ENCODE results near the gene PSEN1. TPM values are rescaled to one million over a fixed set of nuclear protein-coding genes. Genes with fewer than 3 reads are reported as not detected.
"Not testable (repeated sequence)": the region's sequence is repeated elsewhere in the genome, so short reads cannot be mapped to it uniquely, and the experiment has no call there.

Gene PSEN1
- total RNA-seq, 4 donors from 2014 or later, result 101 to 221 (median 135) TPM

DNA sequence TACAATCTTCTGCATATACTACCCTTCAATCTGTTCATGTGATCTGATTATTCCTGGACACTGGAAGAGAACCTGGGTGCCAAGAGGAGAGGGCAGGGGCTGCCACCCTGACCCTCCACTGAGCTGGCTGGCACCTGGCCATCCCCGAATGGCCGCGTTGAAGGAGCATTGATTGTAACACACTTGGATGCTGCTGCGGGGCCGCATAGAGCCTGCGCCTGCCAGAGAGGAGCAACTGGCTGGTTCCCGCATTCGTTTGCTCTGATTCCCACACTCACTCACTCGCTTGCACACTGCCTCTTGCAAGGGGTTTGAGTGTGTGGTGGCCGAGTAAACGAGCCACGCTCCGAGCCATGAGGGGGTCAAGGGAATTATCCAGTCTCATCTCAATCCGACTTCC lies 32.4 kb downstream of the PSEN1 start:
- no peak overlapping the region for H3K4me3 ChIP-seq
- H3K27me3 ChIP-seq, result no peaks in the 10 kb centered on the region
- H3K9me3 ChIP-seq, result no peaks in the 10 kb centered on the region
- no peak for DNase-seq
- H3K36me3 ChIP-seq, result peaks cover 0 to 52% (median 21%) of the 10 kb centered on the region in 4 donors
- no peak for TF ChIP-seq EP300 (IDR thresholded peaks at IDR 0.05; ENCODE audit: low read depth)
- no peak for TF ChIP-seq POLR2A (IDR thresholded peaks at IDR 0.05)
- TF ChIP-seq, protein P1, sequence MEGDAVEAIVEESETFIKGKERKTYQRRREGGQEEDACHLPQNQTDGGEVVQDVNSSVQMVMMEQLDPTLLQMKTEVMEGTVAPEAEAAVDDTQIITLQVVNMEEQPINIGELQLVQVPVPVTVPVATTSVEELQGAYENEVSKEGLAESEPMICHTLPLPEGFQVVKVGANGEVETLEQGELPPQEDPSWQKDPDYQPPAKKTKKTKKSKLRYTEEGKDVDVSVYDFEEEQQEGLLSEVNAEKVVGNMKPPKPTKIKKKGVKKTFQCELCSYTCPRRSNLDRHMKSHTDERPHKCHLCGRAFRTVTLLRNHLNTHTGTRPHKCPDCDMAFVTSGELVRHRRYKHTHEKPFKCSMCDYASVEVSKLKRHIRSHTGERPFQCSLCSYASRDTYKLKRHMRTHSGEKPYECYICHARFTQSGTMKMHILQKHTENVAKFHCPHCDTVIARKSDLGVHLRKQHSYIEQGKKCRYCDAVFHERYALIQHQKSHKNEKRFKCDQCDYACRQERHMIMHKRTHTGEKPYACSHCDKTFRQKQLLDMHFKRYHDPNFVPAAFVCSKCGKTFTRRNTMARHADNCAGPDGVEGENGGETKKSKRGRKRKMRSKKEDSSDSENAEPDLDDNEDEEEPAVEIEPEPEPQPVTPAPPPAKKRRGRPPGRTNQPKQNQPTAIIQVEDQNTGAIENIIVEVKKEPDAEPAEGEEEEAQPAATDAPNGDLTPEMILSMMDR (IDR thresholded peaks at IDR 0.05), result no peak
- TF ChIP-seq POLR2AphosphoS5 (IDR thresholded peaks at IDR 0.05), result no peak
- in situ Hi-C loops (cut with MboI; ENCODE audit: low pct_ligation_motif_present in 1 of 4, low pct_unique_long_range_greater_than_20kb in 1 of 4, low sequenced_read_pairs in 3 of 4), result no loop called here
- H3K27ac ChIP-seq, result no peak overlapping the region
- intact Hi-C loops (cut with DNase I; ENCODE audit: low total_unique reads), result no loop called here
- 92% methylated on average over 14 of the region's 14 CpGs; no CpG with 5 or more reads in 1 of the 2 donors for WGBS, 2 donors (ENCODE audit: low coverage in 1 of 2)
- H3K4me1 ChIP-seq, result peaks cover 0 to 14% (median 4%) of the 10 kb centered on the region in 4 donors

DNA sequence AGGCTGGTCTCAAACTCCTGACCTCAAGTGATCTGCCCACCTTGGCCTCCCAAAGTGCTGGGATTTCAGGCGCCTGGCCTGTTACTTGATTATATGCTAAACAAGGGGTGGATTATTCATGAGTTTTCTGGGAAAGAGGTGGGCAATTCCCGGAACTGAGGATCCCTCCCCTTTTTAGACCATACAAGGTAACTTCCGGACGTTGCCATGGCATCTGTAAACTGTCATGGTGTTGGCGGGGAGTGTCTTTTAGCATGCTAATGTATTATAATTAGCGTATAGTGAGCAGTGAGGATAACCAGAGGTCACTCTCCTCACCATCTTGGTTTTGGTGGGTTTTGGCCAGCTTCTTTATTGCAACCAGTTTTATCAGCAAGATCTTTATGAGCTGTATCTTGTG lies 33.5 kb downstream of the PSEN1 start:
- WGBS, 2 donors (ENCODE audit: low coverage in 1 of 2), result 81 to 96% methylated on average over 4 to 6 of the region's 6 CpGs
- H3K27ac ChIP-seq; H3K4me3 ChIP-seq; in situ Hi-C loops (cut with MboI; ENCODE audit: low pct_ligation_motif_present in 1 of 4, low pct_unique_long_range_greater_than_20kb in 1 of 4, low sequenced_read_pairs in 3 of 4); DNase-seq; H3K27me3 ChIP-seq; H3K9me3 ChIP-seq: not testable (repeated sequence)
- Histone ChIP-seq H3K4me1 (peaks cover 0 to 14% (median 4%) of the 10 kb centered on the region in 4 donors), H3K36me3 (peaks cover 0 to 55% (median 22%) of the 10 kb centered on the region in 4 donors)
- intact Hi-C loops (cut with DNase I; ENCODE audit: low total_unique reads), result loop anchor here (5.0 kb wide), 1 partner anchor 1317 kb away; no protein-coding TSS in a partner anchor

DNA sequence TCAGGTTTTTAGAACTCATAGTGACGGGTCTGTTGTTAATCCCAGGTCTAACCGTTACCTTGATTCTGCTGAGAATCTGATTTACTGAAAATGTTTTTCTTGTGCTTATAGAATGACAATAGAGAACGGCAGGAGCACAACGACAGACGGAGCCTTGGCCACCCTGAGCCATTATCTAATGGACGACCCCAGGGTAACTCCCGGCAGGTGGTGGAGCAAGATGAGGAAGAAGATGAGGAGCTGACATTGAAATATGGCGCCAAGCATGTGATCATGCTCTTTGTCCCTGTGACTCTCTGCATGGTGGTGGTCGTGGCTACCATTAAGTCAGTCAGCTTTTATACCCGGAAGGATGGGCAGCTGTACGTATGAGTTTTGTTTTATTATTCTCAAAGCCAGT lies 34.4 kb downstream of the PSEN1 start:
- peaks cover 0 to 59% (median 26%) of the 10 kb centered on the region in 4 donors for H3K36me3 ChIP-seq
- in situ Hi-C loops (cut with MboI; ENCODE audit: low pct_ligation_motif_present in 1 of 4, low pct_unique_long_range_greater_than_20kb in 1 of 4, low sequenced_read_pairs in 3 of 4), result no loop called here
- intact Hi-C loops (cut with DNase I; ENCODE audit: low total_unique reads), result loop anchor here (5.0 kb wide), 1 partner anchor 1317 kb away; no protein-coding TSS in a partner anchor

DNA sequence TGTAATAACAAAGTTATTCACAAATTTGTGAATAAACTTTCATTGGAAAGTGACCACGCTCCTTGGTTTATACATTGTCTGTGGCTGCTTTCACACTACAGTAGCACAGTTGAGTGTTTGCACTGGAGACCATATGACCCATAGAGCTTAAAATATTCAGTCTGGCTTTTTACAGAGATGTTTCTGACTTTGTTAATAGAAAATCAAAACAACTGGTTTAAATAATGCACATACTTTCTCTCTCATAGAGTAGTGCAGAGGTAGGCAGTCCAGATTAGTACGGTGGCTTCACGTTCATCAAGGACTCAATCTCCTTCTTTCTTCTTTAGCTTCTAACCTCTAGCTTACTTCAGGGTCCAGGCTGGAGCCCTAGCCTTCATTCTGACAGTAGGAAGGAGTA lies 36.2 kb downstream of the PSEN1 start:
- H3K36me3 ChIP-seq, result peaks cover 0 to 66% (median 32%) of the 10 kb centered on the region in 4 donors
- intact Hi-C loops (cut with DNase I; ENCODE audit: low total_unique reads) (loop anchor here (5.0 kb wide), 1 partner anchor 1315 kb away; no protein-coding TSS in a partner anchor), in situ Hi-C loops (cut with MboI; ENCODE audit: low pct_ligation_motif_present in 1 of 4, low pct_unique_long_range_greater_than_20kb in 1 of 4, low sequenced_read_pairs in 3 of 4) (no loop called here)
- WGBS, 2 donors (ENCODE audit: low coverage in 1 of 2), result 86 to 94% methylated on average over 3 of the region's 3 CpGs
- H3K4me1 ChIP-seq, result peaks cover 0 to 5% (median 2%) of the 10 kb centered on the region in 4 donors
- TF ChIP-seq, protein P1 (IDR thresholded peaks at IDR 0.05), result no peak
- TF ChIP-seq POLR2AphosphoS5 (IDR thresholded peaks at IDR 0.05), result no peak
- TF ChIP-seq POLR2A (IDR thresholded peaks at IDR 0.05), result no peak
- no peak for TF ChIP-seq EP300 (IDR thresholded peaks at IDR 0.05; ENCODE audit: low read depth)
- H3K4me3 ChIP-seq, result no peak overlapping the region
- no peaks in the 10 kb centered on the region for H3K9me3 ChIP-seq
- H3K27me3 ChIP-seq, result no peaks in the 10 kb centered on the region
- no peak for DNase-seq
- no peak overlapping the region for H3K27ac ChIP-seq

More for the DNA sequence above, 34.4 kb downstream of the PSEN1 start:
- no peak overlapping the region for H3K4me3 ChIP-seq
- H3K9me3 ChIP-seq, result no peaks in the 10 kb centered on the region
- DNase-seq, result no peak
- TF ChIP-seq EP300 (IDR thresholded peaks at IDR 0.05; ENCODE audit: low read depth) (no peak), POLR2AphosphoS5 (IDR thresholded peaks at IDR 0.05) (no peak), POLR2A (IDR thresholded peaks at IDR 0.05) (no peak)
- TF ChIP-seq, protein P1 (IDR thresholded peaks at IDR 0.05), result no peak
- no peak overlapping the region for H3K27ac ChIP-seq
- 90% methylated on average over 6 to 11 of the region's 11 CpGs for WGBS, 2 donors (ENCODE audit: low coverage in 1 of 2)
- H3K4me1 ChIP-seq, result peaks cover 0 to 14% (median 4%) of the 10 kb centered on the region in 4 donors
- no peaks in the 10 kb centered on the region for H3K27me3 ChIP-seq

All from transverse colon (tissue), 4 donors.